ENCODE results near the gene DLK2. TPM values are rescaled to one million over a fixed set of nuclear protein-coding genes. Genes with fewer than 3 reads are reported as not detected.
"Not testable (repeated sequence)": the region's sequence is repeated elsewhere in the genome, so short reads cannot be mapped to it uniquely, and the experiment has no call there.

Gene DLK2
- 1.5 TPM for total RNA-seq
- polyA plus RNA-seq: 10.0 TPM
- long read RNA-seq, donor 1: 0 reads
- long read RNA-seq, donor 2: 0 reads
- long read RNA-seq, donor 3, partial matches to known transcripts: 21 of 29 reads
- long read RNA-seq, donor 3, other reads (novel, unspliced or antisense): 8 of 29 reads
- long read RNA-seq, donor 4, partial matches to known transcripts: 0 of 2 reads
- long read RNA-seq, donor 4, other reads (novel, unspliced or antisense): 0 of 2 reads
- long read RNA-seq, donor 5: 0 reads
- long read RNA-seq, donor 6, partial matches to known transcripts: 0 of 3 reads
- long read RNA-seq, donor 6, other reads (novel, unspliced or antisense): 0 of 3 reads
- long read RNA-seq, donor 7: 0 reads
- long read RNA-seq, donor 8, partial matches to known transcripts: 0 of 1 reads
- long read RNA-seq, donor 8, other reads (novel, unspliced or antisense): 0 of 1 reads
- long read RNA-seq, donor 9, partial matches to known transcripts: 11 of 13 reads
- long read RNA-seq, donor 9, other reads (novel, unspliced or antisense): 0 of 13 reads
- long read RNA-seq, donor 10, partial matches to known transcripts: 0 of 2 reads
- long read RNA-seq, donor 10, other reads (novel, unspliced or antisense): 0 of 2 reads

- Histone ChIP-seq H3K4me3 (ENCODE audit: low read length in 2 of 2) (peak within 1 kb of the TSS; percentile 46 to 67), H3K27me3 (ENCODE audit: control insufficient read depth in 2 of 2, insufficient read depth in 1 of 2, low read length in 1 of 2) (peaks cover 4 to 43% of the 10 kb centered on the region in 2 donors), H3K27ac (ENCODE audit: low read depth in 1 of 2, low read length in 1 of 2) (peak within 1 kb of the TSS in 1 of 2 donors; percentile 37), H3K9me3 (ENCODE audit: control insufficient read depth in 2 of 2, insufficient read depth in 1 of 2, low read length in 1 of 2) (peaks cover 2 to 7% of the 10 kb centered on the region in 2 donors), H3K4me1 (ENCODE audit: control insufficient read depth in 2 of 2, insufficient read depth in 2 of 2, low read length in 2 of 2) (peaks cover 0 to 16% of the 10 kb centered on the region in 2 donors), H3K36me3 (ENCODE audit: control insufficient read depth in 2 of 2, insufficient read depth in 2 of 2, low read length in 1 of 2) (peaks cover 14 to 16% of the 10 kb centered on the region in 2 donors)
- peak in 3 of 9 donors; percentile 21 to 52 (median 30) for DNase-seq (ENCODE audit: low read depth in 6 of 9, low spot score in 9 of 9)
- WGBS: 4% methylated on average over 55 of the region's 55 CpGs
Observed at GRCh38 chr6:43455531-43456428, at the start of gene DLK2. DLK2 (minus strand) TSS chr6:43455548; CDS start chr6:43454825, 723 bp downstream.

GRCh38 chr6:43503443-43503842 lies 48.1 kb upstream of the DLK2 start:
- H3K9me3 ChIP-seq (ENCODE audit: control insufficient read depth in 2 of 2, insufficient read depth in 1 of 2, low read length in 1 of 2): no peaks in the 10 kb centered on the region
- H3K4me1 ChIP-seq (ENCODE audit: control insufficient read depth in 2 of 2, insufficient read depth in 2 of 2, low read length in 2 of 2): peaks cover 0 to 3% of the 10 kb centered on the region in 2 donors
- H3K27ac ChIP-seq (ENCODE audit: low read depth in 1 of 2, low read length in 1 of 2): no peak overlapping the region
- H3K36me3 ChIP-seq (ENCODE audit: control insufficient read depth in 2 of 2, insufficient read depth in 2 of 2, low read length in 1 of 2): peaks cover 67 to 71% of the 10 kb centered on the region in 2 donors
- WGBS: 96% methylated on average over 8 of the region's 8 CpGs
- peaks cover 4 to 17% of the 10 kb centered on the region in 2 donors for H3K27me3 ChIP-seq (ENCODE audit: control insufficient read depth in 2 of 2, insufficient read depth in 1 of 2, low read length in 1 of 2)
- DNase-seq (ENCODE audit: low read depth in 6 of 9, low spot score in 9 of 9): no peak
- no peak overlapping the region for H3K4me3 ChIP-seq (ENCODE audit: low read length in 2 of 2)

DNA sequence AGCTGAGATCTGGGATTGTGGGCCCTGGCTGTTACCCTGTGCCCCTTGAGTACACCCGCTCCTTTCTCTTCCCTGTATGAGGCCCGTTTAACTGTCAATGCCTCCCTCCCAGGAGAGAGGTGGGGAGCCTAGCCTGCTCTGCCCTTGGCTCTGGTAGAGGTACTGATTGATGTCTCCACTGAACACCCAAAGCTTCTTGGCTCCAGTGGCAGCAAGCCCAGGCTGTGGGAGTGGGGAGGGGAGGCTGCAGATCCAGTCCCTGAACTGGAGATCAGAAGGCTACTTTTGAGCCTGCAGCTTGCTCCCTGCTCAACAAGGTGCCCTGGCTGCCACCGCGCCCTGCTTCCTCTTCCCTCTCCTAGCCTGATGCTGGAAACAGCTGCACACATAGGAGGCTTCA lies 47.3 kb upstream of the DLK2 start:
- Histone ChIP-seq H3K27me3 (ENCODE audit: control insufficient read depth in 2 of 2, insufficient read depth in 1 of 2, low read length in 1 of 2) (peaks cover 0 to 10% of the 10 kb centered on the region in 2 donors), H3K4me3 (ENCODE audit: low read length in 2 of 2) (no peak overlapping the region), H3K36me3 (ENCODE audit: control insufficient read depth in 2 of 2, insufficient read depth in 2 of 2, low read length in 1 of 2) (peaks cover 73 to 79% of the 10 kb centered on the region in 2 donors), H3K4me1 (ENCODE audit: control insufficient read depth in 2 of 2, insufficient read depth in 2 of 2, low read length in 2 of 2) (peaks cover 0 to 6% of the 10 kb centered on the region in 2 donors), H3K27ac (ENCODE audit: low read depth in 1 of 2, low read length in 1 of 2) (no peak overlapping the region), H3K9me3 (ENCODE audit: control insufficient read depth in 2 of 2, insufficient read depth in 1 of 2, low read length in 1 of 2) (no peaks in the 10 kb centered on the region)
- no peak for DNase-seq (ENCODE audit: low read depth in 6 of 9, low spot score in 9 of 9)
- WGBS: 97% methylated on average over 4 of the region's 4 CpGs

GRCh38 chr6:43500921-43501320 lies 45.6 kb upstream of the DLK2 start:
- 100% methylated on average over 3 of the region's 3 CpGs for WGBS
- no peak for DNase-seq (ENCODE audit: low read depth in 6 of 9, low spot score in 9 of 9)
- Histone ChIP-seq H3K4me3 (ENCODE audit: low read length in 2 of 2) (no peak overlapping the region), H3K27ac (ENCODE audit: low read depth in 1 of 2, low read length in 1 of 2) (no peak overlapping the region), H3K9me3 (ENCODE audit: control insufficient read depth in 2 of 2, insufficient read depth in 1 of 2, low read length in 1 of 2) (no peaks in the 10 kb centered on the region), H3K4me1 (ENCODE audit: control insufficient read depth in 2 of 2, insufficient read depth in 2 of 2, low read length in 2 of 2) (peaks cover 0 to 3% of the 10 kb centered on the region in 2 donors), H3K36me3 (ENCODE audit: control insufficient read depth in 2 of 2, insufficient read depth in 2 of 2, low read length in 1 of 2) (peaks cover 77 to 85% of the 10 kb centered on the region in 2 donors), H3K27me3 (ENCODE audit: control insufficient read depth in 2 of 2, insufficient read depth in 1 of 2, low read length in 1 of 2) (no peaks in the 10 kb centered on the region)

GRCh38 chr6:43499028-43499815 lies 43.9 kb upstream of the DLK2 start:
- Histone ChIP-seq H3K4me1 (ENCODE audit: control insufficient read depth in 2 of 2, insufficient read depth in 2 of 2, low read length in 2 of 2) (peaks cover 0 to 11% of the 10 kb centered on the region in 2 donors), H3K27ac (ENCODE audit: low read depth in 1 of 2, low read length in 1 of 2) (no peak overlapping the region), H3K36me3 (ENCODE audit: control insufficient read depth in 2 of 2, insufficient read depth in 2 of 2, low read length in 1 of 2) (peaks cover 60 to 68% of the 10 kb centered on the region in 2 donors), H3K9me3 (ENCODE audit: control insufficient read depth in 2 of 2, insufficient read depth in 1 of 2, low read length in 1 of 2) (no peaks in the 10 kb centered on the region), H3K27me3 (ENCODE audit: control insufficient read depth in 2 of 2, insufficient read depth in 1 of 2, low read length in 1 of 2) (no peaks in the 10 kb centered on the region), H3K4me3 (ENCODE audit: low read length in 2 of 2) (no peak overlapping the region)
- DNase-seq (ENCODE audit: low read depth in 6 of 9, low spot score in 9 of 9): no peak
- 98% methylated on average over 12 of the region's 12 CpGs for WGBS

DNA sequence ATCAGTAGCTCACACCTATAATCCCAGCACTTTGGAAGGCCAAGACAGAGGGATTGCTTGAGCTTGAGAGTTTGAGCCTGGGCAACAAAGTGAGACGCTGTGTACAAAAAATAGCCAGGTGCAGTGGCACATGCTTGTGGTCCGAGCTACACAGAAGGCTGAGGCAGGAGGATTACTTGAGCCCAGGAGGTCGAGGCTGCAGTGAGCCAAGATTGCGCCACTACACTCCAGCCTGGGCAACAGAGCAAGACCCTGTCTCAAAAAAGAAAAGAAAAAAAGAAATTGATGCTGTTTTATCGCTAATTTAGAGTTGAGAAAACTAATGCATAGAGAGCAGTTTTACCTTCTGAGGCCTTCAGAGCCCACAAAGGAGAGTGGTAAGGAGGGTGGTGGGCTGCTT lies 42.9 kb upstream of the DLK2 start:
- H3K4me3 ChIP-seq (ENCODE audit: low read length in 2 of 2); H3K27ac ChIP-seq (ENCODE audit: low read depth in 1 of 2, low read length in 1 of 2); DNase-seq (ENCODE audit: low read depth in 6 of 9, low spot score in 9 of 9); H3K27me3 ChIP-seq (ENCODE audit: control insufficient read depth in 2 of 2, insufficient read depth in 1 of 2, low read length in 1 of 2); H3K9me3 ChIP-seq (ENCODE audit: control insufficient read depth in 2 of 2, insufficient read depth in 1 of 2, low read length in 1 of 2): not testable (repeated sequence)
- H3K4me1 ChIP-seq (ENCODE audit: control insufficient read depth in 2 of 2, insufficient read depth in 2 of 2, low read length in 2 of 2): peaks cover 0 to 11% of the 10 kb centered on the region in 2 donors
- H3K36me3 ChIP-seq (ENCODE audit: control insufficient read depth in 2 of 2, insufficient read depth in 2 of 2, low read length in 1 of 2): peaks cover 54 to 61% of the 10 kb centered on the region in 2 donors
- WGBS: over 99% methylated on average over 5 of the region's 5 CpGs

DNA sequence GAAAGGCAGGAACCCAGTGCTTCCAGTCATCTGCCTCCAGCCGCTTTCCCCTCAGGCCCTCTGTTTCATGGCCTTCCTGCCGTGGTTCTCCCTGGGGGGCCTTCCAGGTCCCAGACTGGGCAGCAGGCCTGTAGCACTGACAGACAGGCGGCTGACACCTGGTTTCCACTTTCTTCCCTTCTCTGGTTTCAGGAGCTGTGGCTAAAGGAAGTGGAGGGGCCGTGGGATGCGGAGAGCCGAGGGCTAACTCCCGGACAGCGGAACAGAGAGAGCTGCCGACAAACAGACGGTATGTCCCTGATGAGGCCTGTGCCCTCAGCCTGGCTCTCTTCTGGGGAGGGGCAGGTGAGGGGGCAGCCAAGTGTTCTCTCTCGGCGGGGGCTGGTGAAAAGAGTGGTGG lies 42.3 kb upstream of the DLK2 start:
- Histone ChIP-seq H3K4me3 (ENCODE audit: low read length in 2 of 2) (no peak overlapping the region), H3K36me3 (ENCODE audit: control insufficient read depth in 2 of 2, insufficient read depth in 2 of 2, low read length in 1 of 2) (peaks cover 48 to 55% of the 10 kb centered on the region in 2 donors), H3K4me1 (ENCODE audit: control insufficient read depth in 2 of 2, insufficient read depth in 2 of 2, low read length in 2 of 2) (peaks cover 0 to 11% of the 10 kb centered on the region in 2 donors), H3K27me3 (ENCODE audit: control insufficient read depth in 2 of 2, insufficient read depth in 1 of 2, low read length in 1 of 2) (no peaks in the 10 kb centered on the region), H3K9me3 (ENCODE audit: control insufficient read depth in 2 of 2, insufficient read depth in 1 of 2, low read length in 1 of 2) (no peaks in the 10 kb centered on the region), H3K27ac (ENCODE audit: low read depth in 1 of 2, low read length in 1 of 2) (no peak overlapping the region)
- 97% methylated on average over 12 of the region's 12 CpGs for WGBS
- DNase-seq (ENCODE audit: low read depth in 6 of 9, low spot score in 9 of 9): no peak

DNA sequence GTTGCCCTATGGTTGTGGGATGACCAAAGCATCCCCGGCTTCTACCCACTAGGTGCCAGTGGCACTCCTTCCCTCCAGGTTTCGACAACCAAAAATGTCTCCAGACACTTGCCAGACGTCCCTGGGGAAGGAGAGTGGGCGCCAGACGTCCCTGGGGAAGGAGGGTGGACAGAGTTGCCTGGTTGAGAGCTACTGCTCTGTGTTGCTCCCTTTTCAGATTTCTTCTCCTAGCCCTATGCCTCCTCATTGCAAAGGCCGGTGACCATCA lies 41.7 kb upstream of the DLK2 start:
- WGBS: 93% methylated on average over 6 of the region's 6 CpGs
- no peak for DNase-seq (ENCODE audit: low read depth in 6 of 9, low spot score in 9 of 9)
- Histone ChIP-seq H3K27me3 (ENCODE audit: control insufficient read depth in 2 of 2, insufficient read depth in 1 of 2, low read length in 1 of 2) (no peaks in the 10 kb centered on the region), H3K9me3 (ENCODE audit: control insufficient read depth in 2 of 2, insufficient read depth in 1 of 2, low read length in 1 of 2) (no peaks in the 10 kb centered on the region), H3K4me3 (ENCODE audit: low read length in 2 of 2) (no peak overlapping the region), H3K36me3 (ENCODE audit: control insufficient read depth in 2 of 2, insufficient read depth in 2 of 2, low read length in 1 of 2) (peaks cover 42 to 49% of the 10 kb centered on the region in 2 donors), H3K27ac (ENCODE audit: low read depth in 1 of 2, low read length in 1 of 2) (peak overlapping the region in 1 of 2 donors; percentile 33), H3K4me1 (ENCODE audit: control insufficient read depth in 2 of 2, insufficient read depth in 2 of 2, low read length in 2 of 2) (peaks cover 0 to 12% of the 10 kb centered on the region in 2 donors)

Data from thymus (tissue), 14 donors.